DMS79 treated with DMSO at 0.1 percent for 48 hours (cell line): ENCODE measurements around the gene GGT1.
"Not testable (repeated sequence)": the region's sequence is repeated elsewhere in the genome, so short reads cannot be mapped to it uniquely, and the experiment has no call there.

Experiments used
- DNase-seq: peaks from one replicate; lab custom pipeline; 2025; lab: John Stamatoyannopoulos, UW

Gene GGT1

GRCh38 chr22:24584166-24584790 lies 18.7 kb upstream of the GGT1 start:
- DNase-seq = no peak

GRCh38 chr22:24584871-24585411 lies 18.1 kb upstream of the GGT1 start:
- no peak for DNase-seq

DNA sequence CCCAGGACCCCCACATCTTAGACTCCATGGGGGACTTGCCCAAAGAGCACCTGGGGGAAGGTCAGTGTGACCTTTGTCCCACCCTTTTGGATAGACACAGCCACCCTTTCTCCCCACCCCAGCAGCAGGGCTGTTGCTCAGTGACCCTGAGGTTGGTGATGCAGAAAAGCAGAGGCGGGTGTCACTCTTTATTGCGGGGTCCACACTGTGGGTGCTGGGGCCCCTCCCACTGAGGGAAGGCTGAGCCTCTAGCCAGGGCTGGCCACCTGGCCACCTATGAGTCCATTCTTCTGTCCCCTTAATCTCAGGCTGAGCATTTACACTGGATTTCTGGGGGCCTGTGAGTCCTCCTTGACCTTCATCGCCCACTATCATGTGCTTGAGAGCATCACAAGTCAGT lies 17.5 kb upstream of the GGT1 start:
- DNase-seq = no peak

DNA sequence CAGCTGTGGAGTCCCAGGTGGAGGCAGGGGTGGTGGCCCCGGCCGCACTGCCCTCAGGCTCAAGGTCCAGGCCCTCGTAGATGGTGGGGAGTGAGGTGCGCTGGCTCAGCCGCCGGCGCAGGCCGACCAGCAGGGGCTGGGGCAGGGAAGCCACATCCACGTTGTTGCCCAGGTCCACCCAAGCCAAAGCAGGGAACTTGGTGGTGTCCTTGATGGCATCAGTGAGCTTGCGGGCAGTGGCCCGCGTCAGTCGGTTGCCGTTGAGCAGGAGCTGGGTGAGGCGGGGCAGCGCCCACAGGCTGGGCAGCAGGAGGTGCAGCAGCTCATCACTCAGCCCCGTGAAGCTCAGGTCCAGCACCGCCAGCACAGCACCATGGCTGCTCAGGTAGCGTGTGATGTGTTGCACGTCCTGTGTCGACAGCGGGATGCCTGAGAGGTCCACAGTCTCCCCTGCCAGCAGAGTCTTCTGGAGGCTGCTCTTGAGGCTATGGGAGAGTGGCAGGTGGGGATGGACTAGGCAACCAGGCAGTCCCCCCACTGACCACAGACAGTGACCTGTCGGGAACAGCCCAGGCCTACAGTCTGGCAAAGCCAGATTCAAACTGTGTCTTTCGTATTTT lies 17.0 kb upstream of the GGT1 start:
- DNase-seq = no peak

GRCh38 chr22:24587251-24587650 lies 15.7 kb upstream of the GGT1 start:
- no peak for DNase-seq

- DNase-seq = no peak
Observed at GRCh38 chr22:24587948-24588347, 15.0 kb upstream of the GGT1 start.

DNA sequence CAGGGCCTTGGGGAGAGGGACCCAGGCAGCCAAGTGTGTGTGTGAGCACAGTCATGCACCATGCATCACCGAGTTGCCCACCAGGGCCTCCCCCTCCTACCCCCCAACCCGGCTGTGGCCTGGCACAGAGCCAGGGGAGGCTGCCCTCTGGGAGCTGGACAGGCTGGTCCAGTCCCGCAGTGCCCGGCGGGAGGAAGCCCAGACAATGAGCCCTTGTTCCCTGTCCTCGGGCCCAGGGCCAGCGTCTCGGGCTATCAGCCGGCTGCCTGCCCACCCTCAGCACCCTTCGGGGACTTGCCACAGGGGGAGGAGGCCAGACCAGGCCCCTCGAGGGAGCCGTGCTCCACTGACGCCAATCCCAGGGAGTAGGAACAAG lies 14.6 kb upstream of the GGT1 start:
- no peak for DNase-seq

GRCh38 chr22:24588757-24589481 lies 14.1 kb upstream of the GGT1 start:
- no peak for DNase-seq

- DNase-seq = no peak
Observed at GRCh38 chr22:24589518-24590030, 13.4 kb upstream of the GGT1 start.

- no peak for DNase-seq
Observed at GRCh38 chr22:24590596-24591173, 12.3 kb upstream of the GGT1 start.

GRCh38 chr22:24591286-24591830 lies 11.6 kb upstream of the GGT1 start:
- DNase-seq = no peak

- no peak for DNase-seq
Observed at GRCh38 chr22:24592058-24592850, 10.7 kb upstream of the GGT1 start.

GRCh38 chr22:24592851-24593558 lies 10.0 kb upstream of the GGT1 start, which contains the start of gene LRRC75B:
Gene LRRC75B, minus strand, starts transcription at chr22:24593073. Its CDS starts 34 bp downstream, at chr22:24593039.
- peak; percentile 45 for DNase-seq

DNA sequence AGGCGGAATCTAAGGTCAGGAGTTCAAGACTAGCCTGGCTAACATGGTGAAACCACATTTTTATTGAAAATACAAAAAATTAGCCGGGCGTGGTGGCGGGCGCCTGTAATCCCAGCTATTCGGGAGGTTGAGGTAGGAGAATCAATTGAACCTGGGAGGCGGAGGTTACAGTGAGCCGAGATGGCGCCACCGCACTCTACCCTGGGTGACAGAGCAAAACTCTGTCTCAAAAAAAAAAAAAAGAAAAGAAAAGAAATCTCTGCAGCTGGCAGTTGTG lies 9.5 kb upstream of the GGT1 start:
- DNase-seq = not testable (repeated sequence)

DNA sequence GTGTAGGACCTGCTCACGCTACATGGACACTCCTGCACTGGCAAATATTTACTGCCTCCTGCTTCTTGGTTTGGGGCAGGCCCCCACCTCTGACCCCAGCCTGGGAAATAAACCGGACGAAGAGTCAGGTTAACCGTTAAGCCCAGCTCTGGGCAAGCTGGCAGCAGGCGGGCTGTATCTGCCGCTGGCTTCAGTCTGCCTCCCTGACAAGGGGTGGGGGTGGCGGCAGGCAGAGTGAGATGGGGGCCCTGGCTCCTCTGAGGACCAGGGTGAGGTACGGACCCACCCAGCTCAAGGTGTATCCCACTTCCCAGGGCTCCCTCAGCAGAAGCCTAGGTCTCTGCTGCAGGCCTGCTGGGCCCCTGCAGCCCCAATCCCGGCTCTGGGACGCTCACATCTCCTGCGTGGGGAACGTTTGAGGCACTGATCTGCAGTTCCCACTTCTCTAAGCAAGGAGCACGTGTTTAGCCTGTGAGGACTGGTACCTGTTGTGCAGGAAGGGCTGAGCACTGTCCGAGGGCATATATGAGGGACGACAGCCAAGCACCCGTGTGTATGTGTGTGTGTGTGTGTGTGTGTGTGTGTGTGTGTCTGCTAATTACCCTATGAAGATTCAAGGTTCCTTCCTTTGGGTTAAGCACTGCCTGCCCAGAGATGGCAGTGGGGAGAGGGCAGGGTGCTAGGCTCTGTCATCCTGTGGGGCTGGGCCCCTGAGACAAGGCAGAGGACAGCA lies 9.0 kb upstream of the GGT1 start:
- peak; percentile 7 for DNase-seq

- DNase-seq = peak; percentile 21
Observed at GRCh38 chr22:24594569-24595120, 8.3 kb upstream of the GGT1 start.

DNA sequence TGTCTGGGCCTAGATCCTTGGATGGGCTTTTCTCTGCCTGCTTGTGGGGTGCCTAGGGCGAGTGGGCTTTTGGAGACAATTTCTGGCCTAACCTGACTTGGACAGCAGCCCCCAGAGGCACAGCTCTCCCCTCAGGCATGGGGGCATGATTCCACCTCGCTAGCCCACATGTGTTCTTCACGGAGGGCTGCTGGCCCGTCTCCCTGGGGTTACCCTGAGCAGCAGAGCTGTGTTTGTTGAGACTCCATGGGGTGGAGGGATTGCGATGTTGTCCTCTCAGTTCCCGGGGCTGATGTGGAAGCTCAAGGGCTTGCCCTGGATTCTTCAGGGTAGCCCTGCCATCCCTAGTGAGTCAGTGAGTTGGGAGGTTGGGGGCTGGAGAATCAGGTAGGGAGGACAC lies 7.8 kb upstream of the GGT1 start:
- DNase-seq = no peak

GRCh38 chr22:24595863-24596262 lies 7.1 kb upstream of the GGT1 start:
- DNase-seq = no peak

GRCh38 chr22:24597076-24597475 lies 5.9 kb upstream of the GGT1 start:
- not testable (repeated sequence) for DNase-seq

GRCh38 chr22:24599514-24599913 lies 3.5 kb upstream of the GGT1 start:
- no peak for DNase-seq
